ENCODE data around the gene SPEM2.

GRCh38 chr17:7431231-7431630 lies 5.8 kb downstream of the SPEM2 start:
- TF ChIP-seq CTCF (IDR thresholded peaks at IDR 0.05; ENCODE audit: low read depth, low read length, missing input control) (no peak), EGR1 (IDR thresholded peaks at IDR 0.05; ENCODE audit: low read depth in 2 of 2) (no peak), REST (IDR thresholded peaks at IDR 0.05) (no peak), YY1 (IDR thresholded peaks at IDR 0.05) (no peak), ATF3 (IDR thresholded peaks at IDR 0.05) (no peak), JUND (IDR thresholded peaks at IDR 0.05) (no peak), RXRA (IDR thresholded peaks at IDR 0.05) (no peak), TAF1 (conservative IDR thresholded peaks at IDR 0.05) (no peak)
